ENCODE measurements around the gene HIP1. TPM values are rescaled to one million over a fixed set of nuclear protein-coding genes. Genes with fewer than 3 reads are reported as not detected.

Gene HIP1
- total and polyA plus RNA-seq, 9 of the 15 experiments (the other 6 are each of a cell fraction or from before 2014, with no cell fraction given) = 2.4 to 13.7 (median 9.5) TPM

DNA sequence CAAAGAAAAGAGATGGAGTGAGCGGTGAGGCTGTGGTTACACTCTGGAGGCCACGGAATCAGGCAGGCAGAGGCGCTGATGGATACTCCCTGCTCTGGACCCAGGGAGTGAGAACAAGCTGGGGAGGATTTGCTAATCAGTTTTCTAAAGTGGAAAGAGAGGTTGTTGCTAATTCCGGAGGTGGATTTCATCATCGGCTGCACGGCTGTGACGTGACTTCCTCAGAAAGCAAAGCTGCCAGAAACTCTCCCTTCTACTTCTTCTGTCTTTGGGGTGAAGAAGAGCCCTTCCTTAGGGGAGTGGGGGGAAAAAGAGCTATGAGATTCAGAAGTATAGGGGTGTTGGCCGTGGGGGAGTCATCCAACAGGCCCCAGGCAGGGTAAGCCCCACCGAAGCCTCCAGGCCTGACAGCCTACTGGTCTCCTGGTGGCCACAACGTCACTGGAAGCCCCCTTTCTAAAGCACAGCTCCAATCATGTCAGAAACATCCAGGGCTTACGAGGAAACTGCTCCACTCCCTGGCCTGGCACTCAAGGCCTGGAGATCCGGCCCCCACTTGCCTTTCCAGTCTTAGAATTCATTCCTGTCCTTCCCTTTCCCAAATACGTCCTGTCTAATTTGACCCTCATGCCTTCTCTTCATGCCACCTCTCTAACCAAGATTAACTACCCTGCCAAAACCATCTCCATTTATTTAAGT, 114.5 kb downstream of the HIP1 start (continued):
- TF ChIP-seq TBL1XR1 (IDR thresholded peaks at IDR 0.05; ENCODE audit: low read length in 2 of 2) = peak in 1 of 2 experiments; percentile 75; a peak in 1 of 4 replicates
- TF ChIP-seq ZNF274 (IDR thresholded peaks at IDR 0.05; ENCODE audit: borderline replicate concordance, low read depth, low read length) = no peak
- no peak for TF ChIP-seq HEY1 (CRISPR knock-in tag; IDR thresholded peaks at IDR 0.05; ENCODE audit: borderline replicate concordance)
- TF ChIP-seq ZNF165 (CRISPR knock-in tag; IDR thresholded peaks at IDR 0.05; ENCODE audit: borderline replicate concordance) = no peak
- TF ChIP-seq, protein P1, sequence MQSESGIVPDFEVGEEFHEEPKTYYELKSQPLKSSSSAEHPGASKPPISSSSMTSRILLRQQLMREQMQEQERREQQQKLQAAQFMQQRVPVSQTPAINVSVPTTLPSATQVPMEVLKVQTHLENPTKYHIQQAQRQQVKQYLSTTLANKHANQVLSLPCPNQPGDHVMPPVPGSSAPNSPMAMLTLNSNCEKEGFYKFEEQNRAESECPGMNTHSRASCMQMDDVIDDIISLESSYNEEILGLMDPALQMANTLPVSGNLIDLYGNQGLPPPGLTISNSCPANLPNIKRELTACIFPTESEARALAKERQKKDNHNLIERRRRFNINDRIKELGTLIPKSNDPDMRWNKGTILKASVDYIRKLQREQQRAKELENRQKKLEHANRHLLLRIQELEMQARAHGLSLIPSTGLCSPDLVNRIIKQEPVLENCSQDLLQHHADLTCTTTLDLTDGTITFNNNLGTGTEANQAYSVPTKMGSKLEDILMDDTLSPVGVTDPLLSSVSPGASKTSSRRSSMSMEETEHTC (IDR thresholded peaks at IDR 0.05) = no peak
- TF ChIP-seq BRCA1 (IDR thresholded peaks at IDR 0.05) = no peak
- TF ChIP-seq BRCA1 (CRISPR knock-in tag; IDR thresholded peaks at IDR 0.05) = no peak
- no peak for TF ChIP-seq EHMT2 (IDR thresholded peaks at IDR 0.05)
- 0 out of 2 replicates have a peak, but pooled peaks have one; percentile 33 for TF ChIP-seq FOSL1 (tag; conservative IDR thresholded peaks at IDR 0.05)
- TF ChIP-seq STAG1 (CRISPR knock-in tag; IDR thresholded peaks at IDR 0.05; ENCODE audit: borderline replicate concordance) = no peak
- no peak for TF ChIP-seq NCOA6 (IDR thresholded peaks at IDR 0.05)
- no peak for TF ChIP-seq RBM17 (IDR thresholded peaks at IDR 0.05; ENCODE audit: borderline replicate concordance, low read depth, low read length)
- no peak for TF ChIP-seq FOXM1 (IDR thresholded peaks at IDR 0.05; ENCODE audit: low read depth)
- no peak for TF ChIP-seq FOXM1 (CRISPR knock-in tag; IDR thresholded peaks at IDR 0.05; ENCODE audit: low read depth)
- TF ChIP-seq SMARCA5 (IDR thresholded peaks at IDR 0.05) = no peak
- TF ChIP-seq TARDBP (IDR thresholded peaks at IDR 0.05) = peak; percentile 91
- TF ChIP-seq ZNF217 (CRISPR knock-in tag; IDR thresholded peaks at IDR 0.05) = no peak
- TF ChIP-seq, protein P2, sequence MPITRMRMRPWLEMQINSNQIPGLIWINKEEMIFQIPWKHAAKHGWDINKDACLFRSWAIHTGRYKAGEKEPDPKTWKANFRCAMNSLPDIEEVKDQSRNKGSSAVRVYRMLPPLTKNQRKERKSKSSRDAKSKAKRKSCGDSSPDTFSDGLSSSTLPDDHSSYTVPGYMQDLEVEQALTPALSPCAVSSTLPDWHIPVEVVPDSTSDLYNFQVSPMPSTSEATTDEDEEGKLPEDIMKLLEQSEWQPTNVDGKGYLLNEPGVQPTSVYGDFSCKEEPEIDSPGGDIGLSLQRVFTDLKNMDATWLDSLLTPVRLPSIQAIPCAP (CRISPR knock-in tag; IDR thresholded peaks at IDR 0.05; ENCODE audit: borderline replicate concordance) = no peak
- no peak for TF ChIP-seq ELF4 (CRISPR knock-in tag; IDR thresholded peaks at IDR 0.05)
- TF ChIP-seq ARID4B (CRISPR knock-in tag; IDR thresholded peaks at IDR 0.05) = peak; percentile 56; the same call in 1 of the 2 replicates
- 0 out of 2 replicates have a peak, but pooled peaks have one; percentile 69 for TF ChIP-seq ZNF830 (CRISPR knock-in tag; IDR thresholded peaks at IDR 0.05)
- no peak for TF ChIP-seq MCM7 (IDR thresholded peaks at IDR 0.05)
- no peak for TF ChIP-seq ZNF224 (CRISPR knock-in tag; IDR thresholded peaks at IDR 0.05)
- TF ChIP-seq SMC3 (conservative IDR thresholded peaks at IDR 0.05; ENCODE audit: insufficient read depth, low read depth, low read length) = no peak
- TF ChIP-seq ZNF766 (CRISPR knock-in tag; conservative IDR thresholded peaks at IDR 0.05) = peak; percentile 99
